RCC 7860 (cell line): ENCODE measurements around the gene MS4A6E.

ENCODE experiments used
- DNase-seq: peaks from one replicate; pipeline ENCODE4 v3.0.0-alpha.2; 2015; ENCODE audit warnings: low spot score
- FAIRE-seq: peaks from 2 replicates; lab custom pipeline; 2012; peaks lifted over from hg19 to GRCh38; lab: Jason Lieb, UNC

MS4A6E gene

GRCh38 chr11:60371854-60372253 is 44.8 kb downstream of the MS4A6E start:
- DNase-seq (no peak), FAIRE-seq (no peak)

DNA sequence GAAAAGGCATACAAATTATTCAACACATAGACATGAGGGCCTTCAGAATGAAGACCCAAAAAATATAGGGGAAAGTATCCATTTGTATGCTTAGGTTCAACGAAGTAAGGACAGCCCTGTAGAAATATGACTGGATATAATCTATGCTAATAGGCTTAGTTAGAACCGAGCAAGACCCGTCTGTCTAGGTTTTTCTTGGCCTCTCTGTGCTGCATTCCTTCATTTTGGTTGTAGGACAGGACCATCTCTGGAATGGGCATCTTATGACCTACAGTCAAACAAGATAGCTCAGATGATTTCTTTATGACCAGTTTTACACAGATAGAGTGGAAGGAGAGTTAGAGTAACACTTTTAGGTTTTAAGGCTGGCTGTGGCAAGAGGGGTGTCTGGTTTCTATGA is 45.7 kb downstream of the MS4A6E start:
- DNase-seq, result no peak
- FAIRE-seq, result no peak

- DNase-seq (no peak), FAIRE-seq (no peak)
Measured at GRCh38 chr11:60375316-60375715, 48.3 kb downstream of the MS4A6E start.

DNA sequence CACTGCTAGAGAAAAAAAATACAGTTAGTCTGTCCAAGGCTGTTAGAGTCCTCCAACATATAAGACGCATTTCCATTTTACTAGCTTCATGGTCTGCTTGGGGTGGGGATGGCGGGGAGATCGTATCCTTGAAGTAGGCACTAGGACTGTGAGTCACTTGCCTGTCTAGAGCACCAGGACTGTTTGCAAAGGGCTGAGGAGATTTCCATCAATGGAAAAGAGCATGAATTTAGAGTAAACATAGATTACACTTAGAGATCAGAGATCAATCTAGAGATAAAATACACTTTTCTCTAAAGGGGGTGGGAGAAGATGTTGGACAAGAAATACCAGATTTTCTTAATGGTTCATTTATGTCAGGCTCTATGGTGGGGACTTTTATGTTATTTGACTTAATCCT is 49.5 kb downstream of the MS4A6E start:
- no peak for FAIRE-seq

GRCh38 chr11:60377401-60378136 is 50.5 kb downstream of the MS4A6E start:
- DNase-seq (no peak), FAIRE-seq (no peak)

More for the DNA sequence above, 49.5 kb downstream of the MS4A6E start:
- no peak for DNase-seq

DNA sequence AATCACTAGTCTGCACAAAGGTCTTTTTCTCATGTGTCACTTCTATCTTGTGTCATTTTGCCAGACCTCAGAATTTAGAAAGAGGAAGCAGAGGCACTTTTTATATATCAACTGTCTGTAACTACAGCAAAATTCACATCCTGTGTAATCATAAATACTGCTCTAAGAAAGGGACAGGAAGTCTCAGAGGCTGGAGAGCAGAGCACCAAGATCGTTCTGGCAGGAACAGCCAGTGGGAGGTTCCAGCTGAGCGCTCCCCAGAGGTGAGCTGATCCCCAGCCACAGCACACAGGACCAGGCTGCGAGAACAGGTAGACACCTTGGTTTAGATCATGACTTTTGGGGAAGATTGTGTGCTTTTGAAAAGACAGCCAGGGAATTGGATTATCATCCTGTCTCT is 51.3 kb downstream of the MS4A6E start, which contains the start of gene MS4A7:
Gene MS4A7 (plus strand): TSS at position 179 of the 400 bp plus-strand sequence. CDS start 4,610 bp downstream, outside the sequence.
- no peak for FAIRE-seq

DNA sequence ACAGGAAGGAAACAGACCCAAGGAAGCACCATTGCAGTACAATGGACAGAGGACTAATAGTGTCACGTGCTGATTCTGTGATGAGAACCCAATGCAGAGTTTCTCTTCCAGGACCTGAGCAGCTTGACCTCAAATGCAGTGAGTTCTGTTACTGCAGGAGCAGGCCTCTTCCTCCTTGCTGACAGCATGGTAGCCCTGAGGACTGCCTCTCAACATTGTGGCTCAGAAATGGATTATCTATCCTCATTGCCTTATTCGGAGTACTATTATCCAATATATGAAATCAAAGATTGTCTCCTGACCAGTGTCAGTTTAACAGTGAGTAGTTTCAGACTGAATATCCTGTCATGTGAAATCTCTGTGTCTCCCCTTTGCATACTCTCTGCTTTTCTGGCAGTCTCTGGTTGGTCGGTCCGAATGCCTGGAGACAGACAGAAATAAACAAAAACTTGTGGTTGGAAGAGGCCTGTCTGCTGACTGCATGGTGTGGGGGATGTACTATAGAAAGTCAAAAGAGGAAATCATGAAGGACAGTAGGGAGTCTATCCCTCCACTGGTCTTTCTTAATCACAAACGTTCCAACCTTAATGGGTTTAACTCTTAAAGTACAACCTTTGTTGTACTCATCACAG is 62.3 kb downstream of the MS4A6E start:
- FAIRE-seq (no peak), DNase-seq (no peak)

More for the DNA sequence above, 51.3 kb downstream of the MS4A6E start, which contains the start of gene MS4A7:
- no peak for DNase-seq

DNA sequence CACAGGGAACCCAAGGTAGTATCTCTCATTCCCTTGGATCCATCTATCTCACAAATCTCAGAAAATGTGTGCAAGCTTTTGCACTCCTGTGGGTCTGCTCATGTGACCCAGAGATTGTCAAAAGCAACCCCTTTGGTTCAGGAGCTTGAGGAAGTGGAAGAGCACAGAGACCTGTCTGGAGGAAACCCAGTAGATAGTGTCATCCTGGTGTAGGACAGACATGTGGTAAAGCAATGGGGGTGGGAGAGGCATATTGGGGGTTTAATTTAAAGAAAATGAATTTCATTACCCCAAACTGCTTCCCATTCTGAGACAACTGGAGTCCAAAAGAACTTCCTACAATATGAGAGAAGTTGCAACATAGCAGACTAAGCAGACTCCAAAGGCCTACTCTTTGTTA is 63.4 kb downstream of the MS4A6E start:
- FAIRE-seq, result no peak
- DNase-seq, result no peak
